Karpas-422 (cell line): ENCODE measurements around the gene ADAM15. TPM values are rescaled to one million over a fixed set of nuclear protein-coding genes. Genes with fewer than 3 reads are reported as not detected.
A peak's percentile ranks its signal among the peaks of the same experiment; 100 is the strongest.

Experiments used
- DNase-seq: peaks from one replicate; pipeline ENCODE4 v3.0.0-alpha.2; 2015
- H2AFZ ChIP-seq: fragments of 200-600 bp; sonication (generic); 2 replicates; pipeline ENCODE4 v1.6.1; 2014; ENCODE audit warnings: antibody characterized with exemption, low read length, mixed read lengths
- H3K27ac ChIP-seq: fragments of 200-600 bp; sonication (generic); 2 replicates; pipeline ENCODE4 v1.5.1; 2014; ENCODE audit warnings: mild to moderate bottlenecking, low read length, moderate library complexity
- H3K27me3 ChIP-seq: fragments of 200-600 bp; sonication (generic); 2 replicates; pipeline ENCODE4 v1.6.1; 2014; ENCODE audit warnings: low read length, mixed read lengths
- H3K36me3 ChIP-seq: fragments of 200-600 bp; sonication (generic); 2 replicates; pipeline ENCODE4 v1.6.1; 2014; ENCODE audit warnings: low read length, mixed read lengths; ENCODE audit not compliant: insufficient read depth
- H3K4me1 ChIP-seq: fragments of 200-600 bp; sonication (generic); 2 replicates; pipeline ENCODE4 v1.6.1; 2014; ENCODE audit warnings: mild to moderate bottlenecking, low read length, mixed read lengths
- H3K4me2 ChIP-seq: fragments of 200-600 bp; sonication (generic); 2 replicates; pipeline ENCODE4 v1.6.1; 2014; ENCODE audit warnings: low read length, low read depth, mild to moderate bottlenecking; ENCODE audit not compliant: poor library complexity, severe bottlenecking
- H3K4me3 ChIP-seq: fragments of 200-600 bp; sonication (generic); 2 replicates; pipeline ENCODE4 v1.5.1; 2014; ENCODE audit warnings: mild to moderate bottlenecking, antibody characterized with exemption, low read length, mixed read lengths
- H3K79me2 ChIP-seq: fragments of 200-600 bp; sonication (generic); 2 replicates; pipeline ENCODE4 v1.6.1; 2014; ENCODE audit warnings: mild to moderate bottlenecking, low read length, mixed read lengths
- H3K9ac ChIP-seq: fragments of 200-600 bp; sonication (generic); 2 replicates; pipeline ENCODE4 v1.6.0; 2014; ENCODE audit warnings: low read length
- H3K9me2 ChIP-seq: fragments of 200-600 bp; sonication (generic), shearing (Covaris generic); replicated peaks from 2 replicates; pipeline ENCODE4 v1.6.0; 2014; ENCODE audit warnings: mild to moderate bottlenecking, low read length, moderate library complexity; ENCODE audit not compliant: insufficient read depth
- H3K9me3 ChIP-seq: fragments of 300-700, 200-600 bp; sonication (generic); 2 replicates; pipeline ENCODE4 v1.6.1; 2014; ENCODE audit warnings: low read length, mixed read lengths
- H4K20me1 ChIP-seq: fragments of 200-600 bp; sonication (generic); 2 replicates; pipeline ENCODE4 v1.6.1; 2014; ENCODE audit warnings: mild to moderate bottlenecking, antibody characterized with exemption, low read length, low read depth; ENCODE audit not compliant: insufficient read depth
- total RNA-seq: library from RNA; depleted of rRNA; stranded (reverse); fragments of >200 nt; shearing (Covaris generic); gene quantifications from 2 replicates; pipeline ENCODE4 v1.2.3, GENCODE V29; 2014; ENCODE audit warnings: low replicate concordance

ADAM15 gene
- total RNA-seq, 1 experiment from 2014 or later = 33.6 TPM

- no peak for DNase-seq
- Histone ChIP-seq H3K36me3 (no peaks in the 10 kb centered on the region), H3K9me2 (no peaks in the 10 kb centered on the region), H2AFZ (no peak overlapping the region), H4K20me1 (0 out of 2 replicates have a peak, but pooled peaks cover 4% of the 10 kb centered on the region), H3K27ac (no peak overlapping the region), H3K4me1 (peaks cover 55% of the 10 kb centered on the region), H3K79me2 (peaks cover 11% of the 10 kb centered on the region), H3K9me3 (no peaks in the 10 kb centered on the region), H3K27me3 (no peaks in the 10 kb centered on the region), H3K4me2 (no peak overlapping the region), H3K4me3 (no peak overlapping the region), H3K9ac (no peak overlapping the region)
Measured at GRCh38 chr1:155066777-155067176, 15.7 kb downstream of the ADAM15 start.

- Histone ChIP-seq H3K4me1 (peaks cover 46% of the 10 kb centered on the region), H3K9me2 (no peaks in the 10 kb centered on the region), H3K4me2 (no peak overlapping the region), H4K20me1 (0 out of 2 replicates have a peak, but pooled peaks cover 5% of the 10 kb centered on the region), H2AFZ (no peak overlapping the region), H3K4me3 (no peak overlapping the region), H3K36me3 (no peaks in the 10 kb centered on the region), H3K27ac (no peak overlapping the region), H3K79me2 (peaks cover 11% of the 10 kb centered on the region), H3K9ac (no peak overlapping the region), H3K27me3 (no peaks in the 10 kb centered on the region), H3K9me3 (no peaks in the 10 kb centered on the region)
- DNase-seq = no peak
Measured at GRCh38 chr1:155068599-155068998, 17.5 kb downstream of the ADAM15 start.

- Histone ChIP-seq H2AFZ (no peak overlapping the region), H3K4me3 (peak overlapping the region; percentile 57; the same call in 1 of the 2 replicates), H3K79me2 (peaks cover 4% of the 10 kb centered on the region), H3K9ac (0 out of 2 replicates have a peak overlapping the region, but pooled peaks have one; percentile 29), H3K9me2 (no peaks in the 10 kb centered on the region), H3K27ac (no peak overlapping the region), H4K20me1 (0 out of 2 replicates have a peak, but pooled peaks cover 5% of the 10 kb centered on the region), H3K27me3 (no peaks in the 10 kb centered on the region), H3K9me3 (no peaks in the 10 kb centered on the region), H3K4me1 (peaks cover 40% of the 10 kb centered on the region), H3K36me3 (no peaks in the 10 kb centered on the region), H3K4me2 (peak overlapping the region; percentile 71)
- DNase-seq = no peak
Measured at GRCh38 chr1:155069551-155070157, 18.5 kb downstream of the ADAM15 start.

GRCh38 chr1:155070158-155070621, 19.1 kb downstream of the ADAM15 start:
- no peak overlapping the region for H3K27ac ChIP-seq
- peak overlapping the region; percentile 66 for H3K9ac ChIP-seq
- no peak overlapping the region for H2AFZ ChIP-seq

GRCh38 chr1:155070721-155071569, 19.8 kb downstream of the ADAM15 start:
- H3K27me3 ChIP-seq = no peaks in the 10 kb centered on the region
- H3K9me2 ChIP-seq = no peaks in the 10 kb centered on the region
- H3K27ac ChIP-seq = no peak overlapping the region
- 0 out of 2 replicates have a peak, but pooled peaks cover 5% of the 10 kb centered on the region for H4K20me1 ChIP-seq
- H3K4me3 ChIP-seq = peak overlapping the region; percentile 57
- no peaks in the 10 kb centered on the region for H3K9me3 ChIP-seq
- peaks cover 39% of the 10 kb centered on the region for H3K4me1 ChIP-seq
- DNase-seq = peak; percentile 93
- peak overlapping the region; percentile 71 for H3K4me2 ChIP-seq
- H3K79me2 ChIP-seq = no peaks in the 10 kb centered on the region
- peak overlapping the region; percentile 53; the same call in 1 of the 2 replicates for H2AFZ ChIP-seq
- no peaks in the 10 kb centered on the region for H3K36me3 ChIP-seq
- H3K9ac ChIP-seq = peak overlapping the region; percentile 66

More at GRCh38 chr1:155070158-155070621, 19.1 kb downstream of the ADAM15 start:
- no peaks in the 10 kb centered on the region for H3K9me3 ChIP-seq
- no peaks in the 10 kb centered on the region for H3K36me3 ChIP-seq
- peaks cover 39% of the 10 kb centered on the region for H3K4me1 ChIP-seq
- no peaks in the 10 kb centered on the region for H3K9me2 ChIP-seq
- peak overlapping the region; percentile 71 for H3K4me2 ChIP-seq
- H3K79me2 ChIP-seq = 0 out of 2 replicates have a peak, but pooled peaks cover under 1% of the 10 kb centered on the region
- 0 out of 2 replicates have a peak, but pooled peaks cover 5% of the 10 kb centered on the region for H4K20me1 ChIP-seq
- H3K4me3 ChIP-seq = peak overlapping the region; percentile 57
- no peaks in the 10 kb centered on the region for H3K27me3 ChIP-seq
- DNase-seq = no peak

GRCh38 chr1:155071701-155072100, 20.6 kb downstream of the ADAM15 start:
- no peaks in the 10 kb centered on the region for H3K9me3 ChIP-seq
- no peak overlapping the region for H3K4me2 ChIP-seq
- H2AFZ ChIP-seq = no peak overlapping the region
- H4K20me1 ChIP-seq = 0 out of 2 replicates have a peak, but pooled peaks cover 5% of the 10 kb centered on the region
- H3K27me3 ChIP-seq = no peaks in the 10 kb centered on the region
- H3K4me1 ChIP-seq = peaks cover 39% of the 10 kb centered on the region
- no peak overlapping the region for H3K27ac ChIP-seq
- no peak overlapping the region for H3K9ac ChIP-seq
- H3K9me2 ChIP-seq = no peaks in the 10 kb centered on the region
- H3K79me2 ChIP-seq = no peaks in the 10 kb centered on the region
- no peak overlapping the region for H3K4me3 ChIP-seq
- H3K36me3 ChIP-seq = no peaks in the 10 kb centered on the region
- no peak for DNase-seq

- Histone ChIP-seq H3K9me3 (no peaks in the 10 kb centered on the region), H2AFZ (no peak overlapping the region), H3K4me3 (no peak overlapping the region), H3K9me2 (no peaks in the 10 kb centered on the region), H3K9ac (no peak overlapping the region), H3K4me2 (no peak overlapping the region), H3K36me3 (no peaks in the 10 kb centered on the region), H4K20me1 (0 out of 2 replicates have a peak, but pooled peaks cover 5% of the 10 kb centered on the region), H3K4me1 (peaks cover 39% of the 10 kb centered on the region), H3K27ac (no peak overlapping the region), H3K27me3 (no peaks in the 10 kb centered on the region), H3K79me2 (no peaks in the 10 kb centered on the region)
- no peak for DNase-seq
Measured at GRCh38 chr1:155072531-155073289, 21.6 kb downstream of the ADAM15 start.
